ENCODE results near the gene CNTNAP3. TPM values are rescaled to one million over a fixed set of nuclear protein-coding genes. Genes with fewer than 3 reads are reported as not detected.
"Not testable (repeated sequence)": the region's sequence is repeated elsewhere in the genome, so short reads cannot be mapped to it uniquely, and the experiment has no call there.

The CNTNAP3 gene
- total and polyA plus RNA-seq, 2 donors (not counting 1 experiment from before 2014, with no cell fraction given), result 0.24 to 0.94 TPM

- intact Hi-C loops (cut with micrococcal nuclease); H3K9me3 Mint-ChIP-seq (ENCODE audit: insufficient read depth); H3K9me3 ChIP-seq (ENCODE audit: control extremely low read depth in 1 of 3, control insufficient read depth in 2 of 3, insufficient read depth in 1 of 3, low read length in 2 of 3); H3K27me3 Mint-ChIP-seq; H4K20me1 ChIP-seq (ENCODE audit: control insufficient read depth, insufficient read depth, low read length, poor library complexity, severe bottlenecking); DNase-seq; H3K9ac ChIP-seq (ENCODE audit: low read length); POLR2A ChIA-PET; H3K27ac Mint-ChIP-seq; H3K79me2 ChIP-seq (ENCODE audit: control insufficient read depth, insufficient read depth, low read length); H3K4me3 ChIP-seq (ENCODE audit: control extremely low read depth in 1 of 5, extremely low read depth in 1 of 5, insufficient read depth in 1 of 5, low read depth in 2 of 5, low read length in 4 of 5); H3K4me2 ChIP-seq (replicated peaks; ENCODE audit: low read depth, low read length, poor library complexity, severe bottlenecking); H3K36me3 ChIP-seq (replicated peaks in 1 of 2; ENCODE audit: control extremely low read depth in 1 of 2, control insufficient read depth in 1 of 2, extremely low read depth in 1 of 2, insufficient read depth in 2 of 2, low read length in 1 of 2); ATAC-seq (ENCODE audit: low read depth); H3K27me3 ChIP-seq (replicated peaks in 1 of 4; ENCODE audit: control extremely low read depth in 1 of 4, control insufficient read depth in 3 of 4, insufficient read depth in 4 of 4, low read length in 3 of 4); H2AFZ ChIP-seq (ENCODE audit: insufficient read depth, low read depth, low read length, poor library complexity, severe bottlenecking); H3K27ac ChIP-seq (ENCODE audit: low read length in 2 of 2); H3K4me1 Mint-ChIP-seq; H3K4me3 Mint-ChIP-seq; CTCF ChIA-PET; H3K4me1 ChIP-seq (ENCODE audit: control insufficient read depth in 2 of 2, insufficient read depth in 2 of 2, low read length in 2 of 2): not testable (repeated sequence)
- 88% methylated on average over 1 of the region's 2 CpGs for WGBS (ENCODE audit: insufficient coverage)
Measured at GRCh38 chr9:39033849-39034248, 254.1 kb downstream of the CNTNAP3 start.

DNA sequence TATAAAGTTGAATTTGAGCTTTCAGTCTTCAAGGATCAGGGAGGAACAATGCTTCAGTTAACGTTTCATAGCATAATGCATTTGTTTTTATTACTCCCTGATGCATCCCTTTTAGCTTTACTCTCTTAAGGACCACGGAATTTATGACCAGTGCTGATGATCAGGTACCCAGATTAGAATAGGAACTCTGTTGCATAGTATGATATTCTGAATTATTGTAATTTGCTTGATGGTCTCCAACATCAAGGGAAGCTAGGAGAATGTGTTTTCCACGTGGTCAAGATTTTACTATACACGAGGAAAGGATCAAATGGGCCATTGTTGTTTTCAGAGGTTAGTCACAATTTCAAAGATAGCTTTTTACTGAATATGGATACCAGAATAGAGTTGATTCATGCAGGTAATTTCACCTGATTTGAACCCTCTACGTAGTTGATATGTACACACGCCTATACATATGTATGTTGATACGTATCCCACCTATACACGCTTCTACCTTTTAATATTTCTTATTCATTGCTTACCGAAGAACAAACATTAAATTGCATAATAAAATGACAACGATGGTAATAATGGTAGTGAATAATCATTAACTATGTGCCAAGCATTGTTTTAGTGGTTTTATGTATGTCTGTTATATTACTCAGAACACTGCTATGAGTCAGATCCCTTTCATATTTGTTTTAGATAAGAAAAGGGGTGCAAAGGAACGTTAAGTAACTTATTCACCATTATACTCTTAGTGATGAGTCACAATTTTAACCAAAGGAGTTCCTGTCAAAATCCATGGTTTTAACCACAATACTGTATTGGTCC, 257.6 kb downstream of the CNTNAP3 start:
- intact Hi-C loops (cut with micrococcal nuclease); DNase-seq; H3K27me3 ChIP-seq (replicated peaks in 1 of 4; ENCODE audit: control extremely low read depth in 1 of 4, control insufficient read depth in 3 of 4, insufficient read depth in 4 of 4, low read length in 3 of 4); H3K79me2 ChIP-seq (ENCODE audit: control insufficient read depth, insufficient read depth, low read length); H3K27me3 Mint-ChIP-seq; H3K27ac Mint-ChIP-seq; H3K4me2 ChIP-seq (replicated peaks; ENCODE audit: low read depth, low read length, poor library complexity, severe bottlenecking); H3K27ac ChIP-seq (ENCODE audit: low read length in 2 of 2); H3K4me3 ChIP-seq (ENCODE audit: control extremely low read depth in 1 of 5, extremely low read depth in 1 of 5, insufficient read depth in 1 of 5, low read depth in 2 of 5, low read length in 4 of 5); H3K36me3 ChIP-seq (replicated peaks in 1 of 2; ENCODE audit: control extremely low read depth in 1 of 2, control insufficient read depth in 1 of 2, extremely low read depth in 1 of 2, insufficient read depth in 2 of 2, low read length in 1 of 2); CTCF ChIA-PET; ATAC-seq (ENCODE audit: low read depth); H3K4me1 Mint-ChIP-seq; H3K9ac ChIP-seq (ENCODE audit: low read length); H3K9me3 ChIP-seq (ENCODE audit: control extremely low read depth in 1 of 3, control insufficient read depth in 2 of 3, insufficient read depth in 1 of 3, low read length in 2 of 3); H3K4me1 ChIP-seq (ENCODE audit: control insufficient read depth in 2 of 2, insufficient read depth in 2 of 2, low read length in 2 of 2); H3K4me3 Mint-ChIP-seq; H4K20me1 ChIP-seq (ENCODE audit: control insufficient read depth, insufficient read depth, low read length, poor library complexity, severe bottlenecking); H3K9me3 Mint-ChIP-seq (ENCODE audit: insufficient read depth); H2AFZ ChIP-seq (ENCODE audit: insufficient read depth, low read depth, low read length, poor library complexity, severe bottlenecking); POLR2A ChIA-PET: not testable (repeated sequence)
- WGBS (ENCODE audit: insufficient coverage), result no CpG with 5 or more reads among the region's 11 CpGs

GRCh38 chr9:39028855-39029254, 259.1 kb downstream of the CNTNAP3 start:
- CTCF ChIA-PET; H4K20me1 ChIP-seq (ENCODE audit: control insufficient read depth, insufficient read depth, low read length, poor library complexity, severe bottlenecking); H3K4me1 Mint-ChIP-seq; intact Hi-C loops (cut with micrococcal nuclease); H3K79me2 ChIP-seq (ENCODE audit: control insufficient read depth, insufficient read depth, low read length); H3K9me3 Mint-ChIP-seq (ENCODE audit: insufficient read depth); DNase-seq; H3K27me3 Mint-ChIP-seq; H3K4me1 ChIP-seq (ENCODE audit: control insufficient read depth in 2 of 2, insufficient read depth in 2 of 2, low read length in 2 of 2); H3K4me2 ChIP-seq (replicated peaks; ENCODE audit: low read depth, low read length, poor library complexity, severe bottlenecking); H3K9ac ChIP-seq (ENCODE audit: low read length); H3K4me3 ChIP-seq (ENCODE audit: control extremely low read depth in 1 of 5, extremely low read depth in 1 of 5, insufficient read depth in 1 of 5, low read depth in 2 of 5, low read length in 4 of 5); H3K9me3 ChIP-seq (ENCODE audit: control extremely low read depth in 1 of 3, control insufficient read depth in 2 of 3, insufficient read depth in 1 of 3, low read length in 2 of 3); H3K4me3 Mint-ChIP-seq; H3K27ac Mint-ChIP-seq; H3K36me3 ChIP-seq (replicated peaks in 1 of 2; ENCODE audit: control extremely low read depth in 1 of 2, control insufficient read depth in 1 of 2, extremely low read depth in 1 of 2, insufficient read depth in 2 of 2, low read length in 1 of 2); ATAC-seq (ENCODE audit: low read depth); H2AFZ ChIP-seq (ENCODE audit: insufficient read depth, low read depth, low read length, poor library complexity, severe bottlenecking); H3K27ac ChIP-seq (ENCODE audit: low read length in 2 of 2); H3K27me3 ChIP-seq (replicated peaks in 1 of 4; ENCODE audit: control extremely low read depth in 1 of 4, control insufficient read depth in 3 of 4, insufficient read depth in 4 of 4, low read length in 3 of 4); POLR2A ChIA-PET: not testable (repeated sequence)
- WGBS (ENCODE audit: insufficient coverage), result 92% methylated on average over 2 of the region's 5 CpGs

DNA sequence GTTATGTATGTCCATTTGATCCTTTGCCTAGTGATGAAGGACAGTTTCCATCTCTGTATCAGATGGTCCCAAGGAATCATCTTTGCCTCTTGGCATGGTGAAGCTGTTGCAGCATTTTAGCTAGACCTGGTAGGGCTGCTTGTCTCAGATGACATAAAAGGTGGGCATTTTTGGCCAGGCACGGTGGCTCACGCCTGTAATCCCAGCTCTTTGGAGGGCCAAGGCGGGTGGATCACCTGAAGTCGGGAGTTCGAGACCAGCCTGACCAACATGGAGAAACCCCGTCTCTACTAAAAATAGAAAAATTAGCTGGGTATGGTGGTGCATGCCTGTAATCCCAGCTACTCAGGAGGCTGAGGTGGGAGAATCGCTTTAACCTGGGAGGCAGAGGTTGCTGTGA, 259.8 kb downstream of the CNTNAP3 start:
- H3K9ac ChIP-seq (ENCODE audit: low read length); H2AFZ ChIP-seq (ENCODE audit: insufficient read depth, low read depth, low read length, poor library complexity, severe bottlenecking); intact Hi-C loops (cut with micrococcal nuclease); H4K20me1 ChIP-seq (ENCODE audit: control insufficient read depth, insufficient read depth, low read length, poor library complexity, severe bottlenecking); H3K27ac Mint-ChIP-seq; CTCF ChIA-PET; H3K27me3 Mint-ChIP-seq; H3K4me1 ChIP-seq (ENCODE audit: control insufficient read depth in 2 of 2, insufficient read depth in 2 of 2, low read length in 2 of 2); ATAC-seq (ENCODE audit: low read depth); H3K27ac ChIP-seq (ENCODE audit: low read length in 2 of 2); H3K27me3 ChIP-seq (replicated peaks in 1 of 4; ENCODE audit: control extremely low read depth in 1 of 4, control insufficient read depth in 3 of 4, insufficient read depth in 4 of 4, low read length in 3 of 4); H3K36me3 ChIP-seq (replicated peaks in 1 of 2; ENCODE audit: control extremely low read depth in 1 of 2, control insufficient read depth in 1 of 2, extremely low read depth in 1 of 2, insufficient read depth in 2 of 2, low read length in 1 of 2); H3K9me3 Mint-ChIP-seq (ENCODE audit: insufficient read depth); DNase-seq; POLR2A ChIA-PET; H3K9me3 ChIP-seq (ENCODE audit: control extremely low read depth in 1 of 3, control insufficient read depth in 2 of 3, insufficient read depth in 1 of 3, low read length in 2 of 3); H3K4me1 Mint-ChIP-seq; H3K4me3 ChIP-seq (ENCODE audit: control extremely low read depth in 1 of 5, extremely low read depth in 1 of 5, insufficient read depth in 1 of 5, low read depth in 2 of 5, low read length in 4 of 5); H3K4me3 Mint-ChIP-seq; H3K79me2 ChIP-seq (ENCODE audit: control insufficient read depth, insufficient read depth, low read length); H3K4me2 ChIP-seq (replicated peaks; ENCODE audit: low read depth, low read length, poor library complexity, severe bottlenecking): not testable (repeated sequence)
- 95% methylated on average over 6 of the region's 7 CpGs for WGBS (ENCODE audit: insufficient coverage)
